WTC11 (cell line): ENCODE results near the gene MYLK. TPM values are rescaled to one million over a fixed set of nuclear protein-coding genes. Genes with fewer than 3 reads are reported as not detected.
A peak's percentile ranks its signal among the peaks of the same experiment; 100 is the strongest.

ENCODE experiments used
- ATAC-seq: fragments of 200-7000 bp; cut with Tn5 transposase; 2 replicates; pipeline ENCODE4 v1.10.0; 2021; ENCODE audit warnings: mild to moderate bottlenecking, moderate library complexity
- CTCF ChIA-PET: fragments of 300-600 bp; sonication (Branson Sonifier 250); formaldehyde crosslinking; loops from one replicate; lab custom pipeline; 2021; ENCODE audit warnings: antibody characterized with exemption; lab: Charles Lee
- POLR2A ChIA-PET: fragments of 350-600 bp; sonication (Branson Sonifier 250); formaldehyde crosslinking; loops from one replicate; lab custom pipeline; 2021; ENCODE audit warnings: antibody characterized with exemption; lab: Charles Lee
- DNase-seq: peaks from one replicate; pipeline ENCODE4 v3.0.0; 2021; ENCODE audit warnings: low spot score
- H3K27ac Mint-ChIP-seq: 2 replicates; pipeline ENCODE4 v1.8.0; 2021; ENCODE audit warnings: mixed read lengths
- H3K27me3 Mint-ChIP-seq: 2 replicates; pipeline ENCODE4 v1.8.0; 2021; ENCODE audit warnings: low read depth, mild to moderate bottlenecking, moderate library complexity, mixed read lengths
- H3K36me3 Mint-ChIP-seq: 2 replicates; pipeline ENCODE4 v1.8.0; 2021; ENCODE audit warnings: mixed read lengths
- H3K4me1 Mint-ChIP-seq: 2 replicates; pipeline ENCODE4 v1.8.0; 2022; ENCODE audit warnings: mixed read lengths
- H3K4me3 Mint-ChIP-seq: 2 replicates; pipeline ENCODE4 v1.8.0; 2021; ENCODE audit warnings: mild to moderate bottlenecking, moderate library complexity, mixed read lengths
- H3K9me3 Mint-ChIP-seq: 2 replicates; pipeline ENCODE4 v1.8.0; 2021; ENCODE audit warnings: mixed read lengths
- CDX4 ChIP-seq: fragments of 250-450 bp; sonication (Bioruptor Pico); IDR thresholded peaks from 2 replicates; pipeline ENCODE4 v1.9.0; 2021; ENCODE audit warnings: moderate library complexity, mild to moderate bottlenecking, inconsistent platforms, borderline replicate concordance
- CREM ChIP-seq: sonication (generic); formaldehyde crosslinking; IDR thresholded peaks from 2 replicates; pipeline ENCODE4 v1.8.1; 2022; ENCODE audit warnings: mild to moderate bottlenecking, missing genetic modification reagents, moderate library complexity
- E2F5 ChIP-seq: sonication (generic); formaldehyde crosslinking; IDR thresholded peaks from 2 replicates; pipeline ENCODE4 v1.8.1; 2022; ENCODE audit warnings: mild to moderate bottlenecking, moderate library complexity, missing genetic modification reagents
- FOXP1 ChIP-seq: sonication (generic); formaldehyde crosslinking; IDR thresholded peaks from 2 replicates; pipeline ENCODE4 v1.8.0; 2022; ENCODE audit warnings: missing genetic modification reagents, mild to moderate bottlenecking, moderate library complexity, borderline replicate concordance
- FOXP4 ChIP-seq: sonication (generic); formaldehyde crosslinking; IDR thresholded peaks from 2 replicates; pipeline ENCODE4 v1.8.0; 2022; ENCODE audit warnings: mild to moderate bottlenecking, missing genetic modification reagents
- GTF2I ChIP-seq: fragments of 250-450 bp; sonication (Bioruptor Pico); conservative IDR thresholded peaks from 2 replicates; pipeline ENCODE4 v1.4.0; 2021; ENCODE audit warnings: mild to moderate bottlenecking
- KAT7 ChIP-seq: sonication (generic); formaldehyde crosslinking; IDR thresholded peaks from 2 replicates; pipeline ENCODE4 v1.8.1; 2023; ENCODE audit warnings: missing genetic modification reagents, mild to moderate bottlenecking, borderline replicate concordance
- MXD4 ChIP-seq: fragments of 250-450 bp; sonication (Bioruptor Pico); IDR thresholded peaks from 2 replicates; pipeline ENCODE4 v1.8.0; 2021; ENCODE audit warnings: mild to moderate bottlenecking, moderate library complexity, borderline replicate concordance
- NFATC4 ChIP-seq: fragments of 250-450 bp; sonication (Bioruptor Pico); IDR thresholded peaks from 2 replicates; pipeline ENCODE4 v1.9.0; 2021; ENCODE audit warnings: mild to moderate bottlenecking
- OVOL2 ChIP-seq: fragments of 250-450 bp; sonication (Bioruptor Pico); IDR thresholded peaks from 2 replicates; pipeline ENCODE4 v1.9.0; 2021; ENCODE audit warnings: mild to moderate bottlenecking, borderline replicate concordance
- RELA ChIP-seq: sonication (generic); formaldehyde crosslinking; IDR thresholded peaks from 2 replicates; pipeline ENCODE4 v1.8.1; 2022; ENCODE audit warnings: missing genetic modification reagents, mild to moderate bottlenecking, borderline replicate concordance
- TEAD1 ChIP-seq: sonication (generic); formaldehyde crosslinking; IDR thresholded peaks from 2 replicates; pipeline ENCODE4 v1.8.0; 2022; ENCODE audit warnings: mild to moderate bottlenecking, missing genetic modification reagents
- TP53 ChIP-seq: sonication (generic); formaldehyde crosslinking; IDR thresholded peaks from 2 replicates; pipeline ENCODE4 v1.8.1; 2023; ENCODE audit warnings: mild to moderate bottlenecking, missing genetic modification reagents
- ZBTB21 ChIP-seq: sonication (generic); formaldehyde crosslinking; IDR thresholded peaks from 2 replicates; pipeline ENCODE4 v1.8.1; 2023; ENCODE audit warnings: mild to moderate bottlenecking, missing genetic modification reagents, borderline replicate concordance
- ZNF121 ChIP-seq: sonication (generic); formaldehyde crosslinking; IDR thresholded peaks from 2 replicates; pipeline ENCODE4 v1.8.0; 2023; ENCODE audit warnings: missing genetic modification reagents
- total RNA-seq: library from RNA; stranded (reverse); gene quantifications from 3 replicates; pipeline ENCODE4 v1.2.3, GENCODE V29; 2021
- TF ChIP-seq, protein P1 (sequence below): fragments of 250-450 bp; sonication (Bioruptor Pico); IDR thresholded peaks from 2 replicates; pipeline ENCODE4 v1.9.0; 2021; ENCODE audit warnings: mild to moderate bottlenecking
- TF ChIP-seq, protein P2 (sequence below): sonication (generic); formaldehyde crosslinking; IDR thresholded peaks from 2 replicates; pipeline ENCODE4 v1.8.0; 2022; ENCODE audit warnings: mild to moderate bottlenecking, missing genetic modification reagents
- TF ChIP-seq, protein P3 (sequence below): sonication (generic); formaldehyde crosslinking; IDR thresholded peaks from 2 replicates; pipeline ENCODE4 v1.8.1; 2022; ENCODE audit warnings: low read depth, mild to moderate bottlenecking, moderate library complexity, missing genetic modification reagents, borderline replicate concordance
- TF ChIP-seq, protein P4 (sequence below): sonication (generic); formaldehyde crosslinking; IDR thresholded peaks from 2 replicates; pipeline ENCODE4 v1.8.1; 2023; ENCODE audit warnings: mild to moderate bottlenecking, missing genetic modification reagents, moderate library complexity
- TF ChIP-seq, protein P5 (sequence below): sonication (generic); formaldehyde crosslinking; IDR thresholded peaks from 2 replicates; pipeline ENCODE4 v1.8.0; 2023; ENCODE audit warnings: missing genetic modification reagents
- TF ChIP-seq, protein P6 (sequence below): sonication (generic); formaldehyde crosslinking; IDR thresholded peaks from 2 replicates; pipeline ENCODE4 v1.8.1; 2023; ENCODE audit warnings: mild to moderate bottlenecking, moderate library complexity, missing genetic modification reagents

The MYLK gene
- total RNA-seq, 1 experiment from 2014 or later: 10.4 TPM

- CTCF ChIA-PET: interaction anchor here (0.8 to 4.8 kb wide), 5 partner anchors 13 to 139 kb away, joined by 3 to 36 read pairs (median 6); no protein-coding TSS in a partner anchor
- H3K4me1 Mint-ChIP-seq: peaks cover 28% of the 10 kb centered on the region
- H3K4me3 Mint-ChIP-seq: no peak overlapping the region
Measured at GRCh38 chr3:123584284-123584987, 299.7 kb downstream of the MYLK start.

DNA sequence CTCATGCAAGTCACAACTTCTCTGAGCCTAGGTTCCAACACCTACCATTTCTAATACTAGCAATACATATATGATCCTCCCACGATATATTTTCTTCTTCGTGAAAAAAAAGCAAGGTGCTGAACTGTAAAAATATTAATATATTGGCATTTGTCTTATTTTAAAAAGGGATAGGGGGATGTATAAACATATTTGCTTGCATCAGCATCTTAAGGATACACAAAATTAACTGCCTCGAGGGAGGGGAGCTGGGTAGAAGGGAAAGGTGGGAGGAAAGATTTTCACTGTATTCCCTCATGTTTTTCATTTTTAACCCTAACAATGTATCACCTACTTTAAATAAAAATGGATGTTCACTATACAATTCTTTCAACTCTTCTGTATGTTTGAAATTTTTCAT, 300.6 kb downstream of the MYLK start:
- H3K27me3 Mint-ChIP-seq: no peaks in the 10 kb centered on the region; the same call in 1 of the 2 replicates
- H3K36me3 Mint-ChIP-seq: peaks cover 34% of the 10 kb centered on the region
- no peak for ATAC-seq
- no peak overlapping the region for H3K27ac Mint-ChIP-seq
- POLR2A ChIA-PET: interaction anchor here (1.3 kb wide), 1 partner anchor 12 kb away, joined by 5 read pairs; no protein-coding TSS in a partner anchor
- DNase-seq: no peak
- CTCF ChIA-PET: interaction anchor here (0.8 to 4.8 kb wide), 3 partner anchors 12 to 140 kb away, joined by 3 to 36 read pairs (median 6); no protein-coding TSS in a partner anchor
- peaks cover 9% of the 10 kb centered on the region for H3K9me3 Mint-ChIP-seq
- H3K4me3 Mint-ChIP-seq: no peak overlapping the region
- peaks cover 28% of the 10 kb centered on the region for H3K4me1 Mint-ChIP-seq
- TF ChIP-seq, protein P1, sequence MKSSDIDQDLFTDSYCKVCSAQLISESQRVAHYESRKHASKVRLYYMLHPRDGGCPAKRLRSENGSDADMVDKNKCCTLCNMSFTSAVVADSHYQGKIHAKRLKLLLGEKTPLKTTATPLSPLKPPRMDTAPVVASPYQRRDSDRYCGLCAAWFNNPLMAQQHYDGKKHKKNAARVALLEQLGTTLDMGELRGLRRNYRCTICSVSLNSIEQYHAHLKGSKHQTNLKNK: no peak
- no peak for TF ChIP-seq OVOL2 (CRISPR knock-in tag)
- TF ChIP-seq GTF2I: no peak
- TF ChIP-seq, protein P2, sequence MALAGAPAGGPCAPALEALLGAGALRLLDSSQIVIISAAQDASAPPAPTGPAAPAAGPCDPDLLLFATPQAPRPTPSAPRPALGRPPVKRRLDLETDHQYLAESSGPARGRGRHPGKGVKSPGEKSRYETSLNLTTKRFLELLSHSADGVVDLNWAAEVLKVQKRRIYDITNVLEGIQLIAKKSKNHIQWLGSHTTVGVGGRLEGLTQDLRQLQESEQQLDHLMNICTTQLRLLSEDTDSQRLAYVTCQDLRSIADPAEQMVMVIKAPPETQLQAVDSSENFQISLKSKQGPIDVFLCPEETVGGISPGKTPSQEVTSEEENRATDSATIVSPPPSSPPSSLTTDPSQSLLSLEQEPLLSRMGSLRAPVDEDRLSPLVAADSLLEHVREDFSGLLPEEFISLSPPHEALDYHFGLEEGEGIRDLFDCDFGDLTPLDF (CRISPR knock-in tag): no peak
- TF ChIP-seq, protein P3, sequence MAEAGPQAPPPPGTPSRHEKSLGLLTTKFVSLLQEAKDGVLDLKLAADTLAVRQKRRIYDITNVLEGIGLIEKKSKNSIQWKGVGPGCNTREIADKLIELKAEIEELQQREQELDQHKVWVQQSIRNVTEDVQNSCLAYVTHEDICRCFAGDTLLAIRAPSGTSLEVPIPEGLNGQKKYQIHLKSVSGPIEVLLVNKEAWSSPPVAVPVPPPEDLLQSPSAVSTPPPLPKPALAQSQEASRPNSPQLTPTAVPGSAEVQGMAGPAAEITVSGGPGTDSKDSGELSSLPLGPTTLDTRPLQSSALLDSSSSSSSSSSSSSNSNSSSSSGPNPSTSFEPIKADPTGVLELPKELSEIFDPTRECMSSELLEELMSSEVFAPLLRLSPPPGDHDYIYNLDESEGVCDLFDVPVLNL (CRISPR knock-in tag): no peak
- TF ChIP-seq, protein P4, sequence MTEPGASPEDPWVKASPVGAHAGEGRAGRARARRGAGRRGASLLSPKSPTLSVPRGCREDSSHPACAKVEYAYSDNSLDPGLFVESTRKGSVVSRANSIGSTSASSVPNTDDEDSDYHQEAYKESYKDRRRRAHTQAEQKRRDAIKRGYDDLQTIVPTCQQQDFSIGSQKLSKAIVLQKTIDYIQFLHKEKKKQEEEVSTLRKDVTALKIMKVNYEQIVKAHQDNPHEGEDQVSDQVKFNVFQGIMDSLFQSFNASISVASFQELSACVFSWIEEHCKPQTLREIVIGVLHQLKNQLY (CRISPR knock-in tag): no peak
- TF ChIP-seq MXD4: no peak

More at GRCh38 chr3:123584284-123584987, 299.7 kb downstream of the MYLK start:
- POLR2A ChIA-PET: interaction anchor here (0.7 to 1.3 kb wide), 2 partner anchors 13 to 56 kb away, joined by 3 to 5 read pairs; no protein-coding TSS in a partner anchor
- Mint-ChIP-seq H3K27me3 (no peaks in the 10 kb centered on the region; the same call in 1 of the 2 replicates), H3K36me3 (peaks cover 39% of the 10 kb centered on the region), H3K27ac (peak overlapping the region; percentile 62), H3K9me3 (peaks cover 18% of the 10 kb centered on the region)
- TF ChIP-seq CDX4 (CRISPR knock-in tag) (no peak), ZNF121 (CRISPR knock-in tag) (peak; percentile 70; the same call in 1 of the 2 replicates), RELA (no peak), E2F5 (CRISPR knock-in tag) (no peak; the same call in 1 of the 2 replicates), FOXP4 (CRISPR knock-in tag) (peak; percentile 77; the same call in 1 of the 2 replicates), KAT7 (peak; percentile 61; the same call in 1 of the 2 replicates), NFATC4 (CRISPR knock-in tag) (no peak), FOXP1 (peak; percentile 56; the same call in 1 of the 2 replicates), TP53 (CRISPR knock-in tag) (no peak; the same call in 1 of the 2 replicates), ZBTB21 (CRISPR knock-in tag) (0 out of 2 replicates have a peak, but pooled peaks have one; percentile 37), TEAD1 (peak; percentile 17; the same call in 1 of the 2 replicates), CREM (CRISPR knock-in tag) (no peak)
- TF ChIP-seq, protein P5, sequence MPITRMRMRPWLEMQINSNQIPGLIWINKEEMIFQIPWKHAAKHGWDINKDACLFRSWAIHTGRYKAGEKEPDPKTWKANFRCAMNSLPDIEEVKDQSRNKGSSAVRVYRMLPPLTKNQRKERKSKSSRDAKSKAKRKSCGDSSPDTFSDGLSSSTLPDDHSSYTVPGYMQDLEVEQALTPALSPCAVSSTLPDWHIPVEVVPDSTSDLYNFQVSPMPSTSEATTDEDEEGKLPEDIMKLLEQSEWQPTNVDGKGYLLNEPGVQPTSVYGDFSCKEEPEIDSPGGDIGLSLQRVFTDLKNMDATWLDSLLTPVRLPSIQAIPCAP (CRISPR knock-in tag): no peak
- TF ChIP-seq, protein P6, sequence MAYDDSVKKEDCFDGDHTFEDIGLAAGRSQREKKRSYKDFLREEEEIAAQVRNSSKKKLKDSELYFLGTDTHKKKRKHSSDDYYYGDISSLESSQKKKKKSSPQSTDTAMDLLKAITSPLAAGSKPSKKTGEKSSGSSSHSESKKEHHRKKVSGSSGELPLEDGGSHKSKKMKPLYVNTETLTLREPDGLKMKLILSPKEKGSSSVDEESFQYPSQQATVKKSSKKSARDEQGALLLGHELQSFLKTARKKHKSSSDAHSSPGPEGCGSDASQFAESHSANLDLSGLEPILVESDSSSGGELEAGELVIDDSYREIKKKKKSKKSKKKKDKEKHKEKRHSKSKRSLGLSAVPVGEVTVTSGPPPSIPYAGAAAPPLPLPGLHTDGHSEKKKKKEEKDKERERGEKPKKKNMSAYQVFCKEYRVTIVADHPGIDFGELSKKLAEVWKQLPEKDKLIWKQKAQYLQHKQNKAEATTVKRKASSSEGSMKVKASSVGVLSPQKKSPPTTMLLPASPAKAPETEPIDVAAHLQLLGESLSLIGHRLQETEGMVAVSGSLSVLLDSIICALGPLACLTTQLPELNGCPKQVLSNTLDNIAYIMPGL (CRISPR knock-in tag): peak; percentile 92; the same call in 1 of the 2 replicates
- peak; percentile 21 for ATAC-seq
- peak; percentile 75 for DNase-seq
